HG02571 (cell line): ENCODE results near the gene TBC1D1.
A peak's percentile ranks its signal among the peaks of the same experiment; 100 is the strongest.

Experiments
- ATAC-seq: cut with Tn5 transposase; IDR thresholded peaks from one replicate; pipeline ENCODE4 v1.9.1; 2021; ENCODE audit warnings: mild to moderate bottlenecking, moderate library complexity; ENCODE audit not compliant: unreplicated experiment

TBC1D1 gene

GRCh38 chr4:38071801-38072431 lies 181.0 kb downstream of the TBC1D1 start:
- ATAC-seq, result no peak

DNA sequence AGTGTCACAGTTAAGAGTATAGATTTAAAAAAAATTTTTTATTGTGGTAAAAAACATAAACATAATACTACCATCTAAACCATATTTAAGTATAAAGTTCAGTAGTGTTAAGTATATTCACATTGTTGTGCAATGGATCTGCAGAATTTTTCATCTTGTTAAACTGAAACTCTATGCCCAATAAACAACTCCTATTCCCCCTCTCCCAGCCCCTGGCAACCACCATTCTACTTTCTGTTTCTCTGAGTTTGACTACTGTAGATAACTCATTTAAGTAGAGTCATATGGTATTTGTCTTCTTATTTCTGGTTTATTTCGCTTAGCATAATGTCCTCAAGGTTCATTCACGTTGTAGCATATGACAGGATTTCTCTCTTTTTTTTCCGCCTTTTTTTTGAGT lies 181.7 kb downstream of the TBC1D1 start:
- ATAC-seq, result no peak

GRCh38 chr4:38073596-38074234 lies 182.8 kb downstream of the TBC1D1 start:
- no peak for ATAC-seq

DNA sequence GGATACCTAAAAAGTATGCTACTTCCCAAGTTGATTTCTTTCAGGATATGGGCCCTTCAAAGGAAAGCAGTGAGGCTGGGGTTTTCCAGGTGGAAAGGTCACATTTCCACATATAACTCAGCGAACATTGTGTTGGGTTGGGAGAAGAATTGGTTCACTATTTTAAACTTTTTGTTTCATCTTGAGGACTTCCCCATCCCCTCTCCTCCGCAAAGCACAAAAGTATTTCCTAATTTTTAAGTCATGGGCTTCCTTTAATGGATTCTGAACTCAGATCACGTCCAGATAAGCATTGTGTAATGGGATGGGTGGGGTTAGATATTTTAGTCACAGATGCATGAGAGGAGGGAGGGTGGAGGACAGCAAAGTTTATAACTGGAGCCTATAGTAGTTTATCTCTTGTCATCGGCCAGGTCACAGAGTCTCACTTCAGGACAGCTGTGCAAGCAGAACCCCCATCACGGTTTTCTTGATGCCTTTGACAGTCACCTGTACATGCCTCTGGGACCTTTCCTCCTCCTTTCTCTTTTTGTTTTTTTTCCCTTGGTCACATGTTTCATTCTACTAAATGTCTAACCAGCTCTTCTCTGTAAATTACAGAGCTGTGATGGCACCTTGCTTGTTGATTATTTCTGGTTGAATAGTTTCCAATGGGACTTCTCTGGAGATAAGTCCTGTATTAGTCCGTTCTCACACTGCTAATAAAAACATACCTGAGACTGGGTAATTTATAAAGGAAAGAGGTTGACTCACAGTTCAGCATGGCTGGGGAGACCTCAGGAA lies 184.7 kb downstream of the TBC1D1 start:
- ATAC-seq, result no peak

DNA sequence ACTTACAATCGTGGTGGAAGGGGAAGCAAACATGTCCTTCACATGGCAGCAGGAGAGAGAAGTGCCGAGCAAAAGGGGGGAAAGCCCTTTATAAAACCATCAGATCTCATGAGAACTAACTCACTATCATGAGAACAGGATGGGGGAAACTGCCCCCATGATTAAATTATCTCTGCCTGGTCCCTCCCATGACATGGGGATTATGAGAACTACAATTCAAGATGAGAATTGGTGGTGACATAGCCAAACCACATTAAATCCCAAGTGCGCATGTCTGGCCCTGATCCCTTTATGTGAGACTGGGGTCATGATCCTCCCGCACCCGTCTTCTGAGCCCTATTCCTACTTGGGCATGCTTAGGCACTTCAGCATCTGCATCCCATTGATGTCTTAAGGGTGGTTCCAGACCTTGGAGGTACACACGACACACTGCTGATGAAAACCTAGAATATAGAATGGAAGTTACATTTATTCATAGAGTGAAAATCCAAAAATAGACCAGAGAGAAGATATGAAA lies 185.3 kb downstream of the TBC1D1 start:
- ATAC-seq, result no peak

DNA sequence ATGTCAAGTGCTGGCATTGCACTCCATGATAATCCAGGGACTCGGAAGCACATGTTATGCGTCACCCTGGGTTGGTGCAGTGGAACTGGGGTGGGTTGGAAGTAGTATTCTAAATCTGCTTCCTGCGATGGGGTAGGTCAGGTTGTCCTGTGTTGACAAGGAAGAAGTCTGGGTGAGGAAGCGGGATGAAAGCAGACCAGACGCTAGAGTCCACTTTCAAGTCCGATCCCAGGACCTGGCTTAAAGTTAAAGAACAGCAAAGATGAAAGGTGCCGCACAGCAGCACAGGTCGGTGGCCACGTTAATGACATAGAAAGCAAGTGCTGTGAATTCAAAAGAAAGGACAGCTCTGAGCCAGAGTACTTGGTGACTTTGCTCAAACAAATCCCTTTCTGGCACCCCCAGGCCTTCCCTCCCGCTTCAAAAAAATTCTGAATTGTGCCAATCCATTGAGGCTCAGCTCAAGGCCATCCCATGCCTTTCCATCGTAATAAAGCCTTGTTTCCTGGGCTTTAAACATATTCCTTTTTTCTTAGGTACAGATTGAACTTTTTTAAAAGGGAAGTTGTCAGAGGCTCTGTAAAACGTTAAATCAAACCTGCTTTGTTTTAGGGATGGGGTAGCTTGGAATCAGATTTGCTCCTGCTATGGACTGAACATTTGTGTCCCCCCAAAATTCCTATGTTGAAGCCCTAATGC lies 187.1 kb downstream of the TBC1D1 start:
- ATAC-seq, result no peak

GRCh38 chr4:38078590-38079421 lies 187.9 kb downstream of the TBC1D1 start:
- peak; percentile 47 for ATAC-seq

GRCh38 chr4:38080061-38080974 lies 189.4 kb downstream of the TBC1D1 start:
- no peak for ATAC-seq

- ATAC-seq, result no peak
These were observed 191.1 kb downstream of the TBC1D1 start for GRCh38 chr4:38082021-38082420.

GRCh38 chr4:38082424-38083385 lies 191.8 kb downstream of the TBC1D1 start:
- ATAC-seq, result no peak

GRCh38 chr4:38084877-38085711 lies 194.2 kb downstream of the TBC1D1 start:
- ATAC-seq, result no peak

GRCh38 chr4:38085751-38086150 lies 194.9 kb downstream of the TBC1D1 start:
- no peak for ATAC-seq

- ATAC-seq, result no peak
These were observed 195.4 kb downstream of the TBC1D1 start for GRCh38 chr4:38086151-38086848.

- ATAC-seq, result no peak
These were observed 196.0 kb downstream of the TBC1D1 start for GRCh38 chr4:38086849-38087226.

DNA sequence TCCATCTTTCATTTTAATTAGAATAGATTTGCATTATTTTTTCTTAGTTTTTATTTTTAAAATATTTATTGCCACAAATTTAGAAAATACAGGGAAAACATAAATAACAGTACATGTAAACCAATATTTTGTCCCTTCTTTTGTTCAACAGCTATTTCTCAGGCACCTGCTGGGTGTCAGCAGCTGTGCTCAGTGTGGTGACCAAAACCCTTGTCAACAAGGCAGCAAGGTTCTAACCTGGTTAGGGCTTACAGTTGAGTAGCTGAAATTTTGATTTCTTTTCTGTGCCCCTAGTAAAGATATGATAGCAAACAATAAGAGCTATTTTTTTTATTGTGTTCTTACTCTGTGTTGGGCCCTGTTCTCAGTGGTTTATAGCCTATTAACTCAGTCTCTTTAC lies 197.4 kb downstream of the TBC1D1 start:
- no peak for ATAC-seq

DNA sequence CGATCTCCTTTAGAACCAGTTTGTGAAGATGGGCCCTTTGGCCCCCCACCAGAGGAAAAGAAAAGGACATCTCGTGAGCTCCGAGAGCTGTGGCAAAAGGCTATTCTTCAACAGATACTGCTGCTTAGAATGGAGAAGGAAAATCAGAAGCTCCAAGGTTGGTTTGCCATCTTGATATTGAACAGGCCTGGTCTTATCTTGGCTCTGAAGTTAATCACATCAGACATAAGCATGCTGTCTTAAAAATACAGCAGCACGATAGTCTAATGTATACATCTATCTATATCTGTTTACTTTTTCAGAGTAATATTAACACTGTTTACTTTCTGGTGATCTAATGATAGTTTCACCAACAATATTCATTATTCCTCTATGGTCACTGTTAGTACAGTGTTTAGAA lies 199.1 kb downstream of the TBC1D1 start:
- no peak for ATAC-seq
